ENCODE results near the gene GAB1.
A peak's percentile ranks its signal among the peaks of the same experiment; 100 is the strongest.

GAB1 gene

DNA sequence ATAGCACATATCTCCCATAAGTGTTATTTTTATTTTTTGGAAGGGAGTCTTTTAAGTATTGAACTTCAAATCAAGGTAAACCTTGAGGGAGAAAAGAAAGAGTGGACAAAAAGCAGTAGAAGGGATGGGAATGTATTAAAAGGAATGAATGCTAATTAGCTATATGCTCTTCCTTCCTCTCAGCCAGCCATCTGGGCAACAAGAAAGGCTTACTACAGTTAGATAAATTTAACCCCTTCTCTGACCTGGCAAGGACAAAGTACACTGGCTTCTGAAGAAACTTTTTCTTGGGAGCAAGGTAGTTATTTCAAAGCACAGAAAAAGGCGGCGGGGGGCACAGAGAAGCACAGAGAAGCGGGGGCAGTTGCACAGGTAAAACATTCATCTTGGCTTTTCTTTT, 54.6 kb downstream of the GAB1 start:
- DNase-seq = no peak

DNA sequence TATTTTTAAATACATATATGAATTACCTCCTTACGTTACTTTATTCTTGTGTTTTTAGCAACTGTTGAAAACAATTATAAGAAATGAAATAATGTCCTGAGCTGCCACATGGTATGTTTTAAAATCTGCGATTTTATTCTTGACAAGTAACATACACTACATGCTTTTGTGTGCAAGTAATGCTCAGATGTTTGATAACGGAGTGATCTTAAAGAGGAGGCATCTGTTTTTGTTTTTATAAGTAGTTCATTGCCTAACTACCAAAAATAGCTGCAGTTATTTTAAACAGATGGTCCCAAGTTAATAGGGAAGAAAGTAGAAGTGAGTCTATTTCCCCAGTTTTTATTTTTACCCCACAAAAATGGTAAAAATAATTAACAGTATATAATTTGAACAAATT, 55.2 kb downstream of the GAB1 start:
- no peak for DNase-seq

DNA sequence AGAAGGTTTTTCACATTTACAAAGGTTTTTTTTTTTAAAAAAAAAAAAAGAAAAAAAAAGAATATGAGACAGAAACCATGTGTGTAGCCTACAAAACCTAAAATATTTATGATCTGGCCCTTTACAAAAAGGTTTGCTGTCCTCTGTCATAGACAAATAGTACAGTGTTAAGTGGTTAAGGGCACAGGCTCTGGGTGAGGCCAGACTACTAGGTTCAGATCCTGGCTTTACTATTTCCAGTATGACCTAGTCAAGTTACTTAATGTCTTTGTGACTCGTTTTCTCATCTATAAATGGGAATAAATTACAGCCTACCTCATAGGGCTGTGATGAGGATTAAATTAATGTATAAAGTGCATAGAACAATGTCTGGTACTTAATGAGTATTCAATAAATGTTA, 56.5 kb downstream of the GAB1 start:
- no peak for DNase-seq

DNA sequence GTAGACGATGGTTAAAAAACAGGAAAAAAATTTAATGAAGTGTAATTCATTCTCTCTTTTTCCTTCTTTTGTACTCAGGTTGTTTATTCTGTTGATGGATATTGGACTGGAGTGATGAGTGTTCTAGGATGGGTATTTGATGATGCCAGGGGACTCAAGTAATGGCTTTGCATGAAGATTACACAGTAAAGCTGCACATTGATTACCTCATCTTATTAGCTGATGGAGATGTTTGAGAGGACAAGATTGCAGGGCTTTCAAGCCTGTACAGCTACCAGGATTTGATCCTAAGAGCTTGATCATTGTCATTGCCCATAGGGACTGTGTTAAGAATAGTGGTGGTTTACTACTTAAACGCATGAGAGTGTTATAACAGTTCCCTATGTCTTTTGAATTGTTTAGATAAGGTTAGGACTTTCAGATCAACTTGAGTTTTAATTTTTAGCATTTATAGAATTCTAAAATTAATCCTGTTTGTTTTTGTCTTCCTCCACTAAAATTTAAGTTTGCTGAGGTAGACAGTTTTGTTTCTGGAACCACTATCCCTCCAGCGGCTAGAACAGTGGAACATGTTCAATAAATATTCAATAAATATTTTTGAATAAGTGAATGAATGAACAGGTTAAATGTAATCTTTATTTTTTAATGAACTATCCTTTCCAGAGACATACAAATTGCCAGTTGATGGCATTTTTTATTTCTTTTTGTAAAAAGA, 58.2 kb downstream of the GAB1 start:
- no peak for DNase-seq

DNA sequence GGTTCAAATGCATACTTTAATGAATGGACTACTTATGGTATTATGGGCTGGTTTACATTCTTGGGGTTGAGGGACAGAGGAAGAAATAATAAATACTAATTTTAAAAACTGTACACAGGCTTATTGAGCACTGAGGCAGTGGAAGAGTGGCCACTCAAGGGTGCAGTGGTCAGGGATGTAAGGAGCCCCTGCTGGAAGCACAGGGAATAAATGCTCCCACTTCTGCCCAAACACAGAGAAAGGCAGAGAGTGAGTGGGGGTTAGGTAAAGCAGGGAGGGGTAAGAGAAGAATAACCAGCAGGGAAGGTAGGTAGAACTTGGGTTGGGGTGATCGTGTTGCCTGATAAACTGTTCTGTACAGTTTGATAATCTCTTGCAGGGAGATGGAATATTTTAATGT, 60.0 kb downstream of the GAB1 start:
- no peak for DNase-seq

DNA sequence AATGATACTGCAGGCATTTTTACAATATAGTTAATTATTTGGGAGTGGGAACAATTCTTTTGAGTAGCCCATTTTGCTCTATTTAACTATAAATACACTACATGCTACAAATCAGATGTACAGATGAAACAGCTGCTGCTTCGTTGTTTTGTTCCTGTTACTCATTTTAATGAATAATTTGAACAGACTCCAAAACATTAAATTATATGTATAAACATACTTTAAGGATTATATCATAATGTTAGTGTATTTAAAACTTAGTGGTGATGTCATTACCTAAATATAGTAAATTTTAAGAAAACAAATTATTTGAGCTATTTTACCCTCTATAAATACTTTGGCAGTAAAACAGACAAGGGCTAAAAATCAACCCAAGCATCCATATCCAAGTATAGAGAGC, 60.7 kb downstream of the GAB1 start:
- DNase-seq = no peak

DNA sequence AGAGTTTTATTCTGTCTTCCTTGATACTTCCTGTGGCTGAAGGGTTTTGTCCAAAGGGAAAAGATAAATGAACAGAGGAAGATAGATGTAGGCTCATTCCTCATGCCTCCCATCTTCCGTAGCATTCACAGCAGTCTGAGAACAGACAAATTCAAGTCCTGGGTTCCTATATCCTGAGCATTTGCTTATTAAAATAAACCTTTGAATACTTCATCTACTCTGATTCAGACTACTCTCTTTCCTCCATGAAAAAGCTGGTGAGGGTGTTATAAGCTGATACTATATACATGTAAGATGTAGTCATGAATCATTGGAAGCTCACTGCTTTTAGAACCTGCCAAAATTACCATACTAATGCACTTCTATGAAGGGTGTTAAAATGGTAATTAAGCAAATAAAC, 61.2 kb downstream of the GAB1 start:
- no peak for DNase-seq

DNA sequence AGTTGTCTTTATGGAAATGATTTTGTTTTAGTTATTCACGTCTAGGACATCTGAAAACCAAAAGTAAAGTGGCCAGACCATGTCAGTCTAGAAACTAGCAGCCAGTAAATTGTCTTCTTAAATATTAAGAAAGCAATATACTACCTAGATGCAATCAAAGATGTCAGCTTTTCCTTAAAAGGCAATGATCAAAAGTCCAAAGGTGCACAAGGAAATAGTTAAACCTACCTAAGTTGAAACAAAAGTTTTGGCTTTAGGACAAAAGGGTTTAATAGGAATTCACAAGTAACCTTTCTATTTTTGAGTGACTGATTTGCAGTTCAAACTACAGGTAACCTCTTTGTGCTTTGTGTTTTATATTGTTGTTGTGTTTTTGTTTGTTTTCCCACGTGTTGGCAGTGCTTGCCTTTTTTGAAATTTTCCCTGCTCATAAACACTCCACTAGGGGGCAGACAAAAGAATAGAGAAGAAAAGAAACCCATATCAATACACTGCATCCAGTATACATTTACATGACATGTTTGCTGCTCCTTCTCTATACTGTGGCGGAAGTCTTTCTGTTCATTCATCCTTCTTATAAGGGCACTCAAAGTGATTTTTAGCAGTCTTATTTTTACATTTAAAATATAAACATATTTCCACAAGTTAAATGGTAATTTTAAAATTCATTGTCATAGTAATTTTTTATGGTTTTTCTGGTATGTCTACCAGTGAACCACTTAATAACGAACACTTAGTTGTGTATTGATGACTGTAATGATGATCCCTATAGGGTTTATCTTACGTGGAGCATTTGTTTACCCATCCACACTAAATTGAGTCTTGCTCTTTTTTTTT, 62.7 kb downstream of the GAB1 start:
- DNase-seq = no peak

DNA sequence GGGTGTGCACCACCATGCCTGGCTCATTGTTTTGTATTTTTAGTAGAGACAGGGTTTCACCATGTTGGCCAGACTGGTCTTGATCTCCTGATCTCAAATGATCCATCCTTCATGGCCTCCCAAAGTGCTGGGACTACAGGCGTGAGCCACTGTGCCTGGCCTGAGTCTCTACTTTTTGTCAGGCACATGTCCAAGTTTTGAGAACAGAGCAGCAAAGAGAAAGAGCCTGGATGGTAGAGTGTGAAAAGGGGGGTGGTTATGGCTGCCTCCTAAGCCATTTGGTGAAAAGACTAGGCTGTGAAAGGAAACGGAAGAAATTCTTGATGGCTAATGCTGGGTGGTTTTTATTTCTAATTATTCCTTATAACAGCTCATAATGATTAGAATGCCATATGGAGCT, 63.4 kb downstream of the GAB1 start:
- no peak for DNase-seq

DNA sequence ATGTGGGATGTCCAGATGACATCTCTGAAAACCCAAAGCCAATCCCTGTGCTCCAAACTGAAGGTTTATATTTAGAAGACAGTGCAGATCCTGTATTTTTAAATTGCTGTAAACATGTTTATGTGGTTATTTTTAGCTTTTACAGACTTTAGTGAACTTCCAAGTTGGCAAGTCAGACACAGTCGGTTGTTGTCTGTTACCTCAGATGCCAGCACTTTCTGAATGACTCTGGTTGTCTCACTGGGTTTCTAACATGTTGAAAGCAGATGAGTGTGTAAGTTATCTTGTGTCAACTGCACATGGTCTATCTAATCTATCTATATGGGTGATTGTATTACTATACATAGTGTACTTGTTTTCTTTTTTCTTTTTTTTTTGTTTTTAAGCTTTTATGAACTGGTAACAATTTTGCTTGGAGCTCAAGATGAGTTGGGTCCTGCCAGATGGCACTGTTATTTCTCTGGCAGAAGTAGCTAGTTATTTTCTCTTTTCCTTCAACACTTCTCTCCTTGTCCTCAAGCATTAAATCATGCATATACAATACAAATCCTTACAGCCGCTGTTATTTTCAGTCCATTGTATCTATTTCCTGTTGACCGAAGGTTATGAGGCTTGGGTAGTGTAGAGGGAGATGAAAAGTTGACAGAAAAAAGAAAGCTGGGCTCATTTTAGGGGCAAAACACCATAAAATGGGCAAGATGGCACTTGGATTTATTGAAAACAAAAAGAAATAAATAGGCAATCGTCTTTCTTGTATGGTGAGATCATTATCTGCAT, 66.3 kb downstream of the GAB1 start:
- DNase-seq = no peak

DNA sequence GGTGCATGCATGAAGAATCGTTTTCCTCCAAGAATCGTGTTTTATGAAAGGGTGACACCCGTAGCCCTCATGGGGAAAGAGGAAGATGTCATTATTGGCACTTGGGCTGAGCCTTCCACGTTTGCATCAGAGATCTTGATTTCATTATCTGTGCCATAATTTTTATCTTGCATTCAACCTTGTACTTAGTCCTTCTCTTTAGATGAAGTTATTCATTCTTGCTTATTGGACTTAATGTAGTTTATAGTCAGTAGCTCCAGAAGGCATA, 66.8 kb downstream of the GAB1 start:
- DNase-seq = no peak

DNA sequence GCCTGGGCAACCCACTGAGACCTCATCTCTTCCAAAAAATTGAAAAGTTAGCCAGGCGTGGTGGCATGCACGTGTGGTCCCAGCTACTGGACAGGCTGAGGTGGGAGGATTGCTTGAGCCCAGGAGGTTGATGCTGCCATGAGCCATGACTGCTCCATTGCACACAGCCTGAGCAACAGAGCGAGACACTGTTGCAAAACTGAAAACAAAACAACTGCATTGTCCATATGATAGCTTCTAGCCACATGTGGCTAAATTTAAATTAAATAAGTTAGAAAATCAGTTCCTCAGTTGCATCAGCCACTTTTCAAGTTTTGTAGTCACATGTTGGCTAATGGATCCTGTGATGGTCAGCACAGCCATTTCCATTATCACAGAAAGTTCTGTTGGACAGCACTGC, 67.9 kb downstream of the GAB1 start:
- no peak for DNase-seq

DNA sequence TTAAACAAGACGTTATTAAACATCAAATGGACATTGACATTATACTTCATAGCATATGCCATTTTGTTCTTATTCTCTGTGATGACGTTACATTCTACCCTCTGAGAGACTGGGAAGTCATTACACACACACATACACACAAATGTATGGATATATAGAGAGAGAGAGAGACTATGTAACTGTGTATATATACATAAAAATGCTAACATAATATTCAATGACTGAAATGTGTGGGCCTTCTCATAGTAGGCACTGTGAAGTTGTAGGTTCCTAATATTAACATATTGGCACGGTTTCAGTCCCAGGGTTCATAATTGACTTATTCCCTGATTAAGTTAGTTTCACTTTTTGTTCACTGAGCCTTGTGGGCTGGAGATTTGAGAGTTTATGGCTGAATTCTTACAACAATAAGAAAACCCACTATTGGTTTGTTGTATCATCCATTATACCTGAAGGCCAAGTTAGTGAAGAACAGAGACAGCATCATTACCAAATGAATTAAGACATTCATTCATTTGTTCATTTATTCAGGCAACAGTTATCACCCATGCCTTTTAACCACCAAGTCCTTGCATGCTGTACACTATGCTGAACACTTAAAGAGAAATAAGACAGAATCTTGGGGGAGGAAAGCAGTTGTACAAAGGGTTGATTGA, 68.5 kb downstream of the GAB1 start:
- no peak for DNase-seq

DNA sequence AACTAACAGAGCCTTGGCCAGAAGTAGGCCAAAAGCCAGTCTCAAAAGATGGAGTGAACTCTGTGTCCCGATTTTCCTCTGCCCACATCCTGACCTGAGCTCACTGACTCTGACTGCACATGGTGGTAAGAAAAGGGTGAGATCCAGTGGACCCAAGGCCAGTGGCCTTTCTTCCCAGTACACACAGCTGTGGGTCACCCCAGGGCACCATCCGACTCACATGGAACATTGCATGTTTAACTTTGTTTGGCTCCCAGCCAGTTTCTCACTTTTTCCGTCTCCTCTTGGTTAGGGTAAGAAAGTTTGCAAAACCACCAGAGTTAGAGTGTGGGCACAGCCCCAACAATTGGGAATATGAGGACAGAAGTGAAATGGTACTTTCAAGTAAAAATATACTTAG, 69.8 kb downstream of the GAB1 start:
- DNase-seq = no peak

DNA sequence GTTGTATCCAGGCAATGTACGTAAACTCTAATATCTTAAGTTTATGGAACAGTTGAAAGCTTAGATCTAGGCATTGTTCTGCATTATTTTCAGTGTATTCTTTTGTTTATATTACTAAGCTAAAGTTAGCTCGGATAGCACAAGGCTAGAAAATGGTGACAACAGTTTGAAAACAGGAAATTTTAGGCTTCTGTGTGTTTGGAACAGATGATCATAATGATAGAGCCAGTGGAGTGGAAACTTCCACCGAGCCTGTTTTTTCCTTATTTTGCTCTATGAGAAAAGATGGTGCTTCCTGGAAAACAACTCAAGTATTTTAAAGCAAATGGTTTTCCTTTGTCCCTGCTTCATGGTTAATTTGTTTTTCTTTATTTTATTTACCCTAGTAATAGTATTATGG, 70.8 kb downstream of the GAB1 start:
- no peak for DNase-seq

DNA sequence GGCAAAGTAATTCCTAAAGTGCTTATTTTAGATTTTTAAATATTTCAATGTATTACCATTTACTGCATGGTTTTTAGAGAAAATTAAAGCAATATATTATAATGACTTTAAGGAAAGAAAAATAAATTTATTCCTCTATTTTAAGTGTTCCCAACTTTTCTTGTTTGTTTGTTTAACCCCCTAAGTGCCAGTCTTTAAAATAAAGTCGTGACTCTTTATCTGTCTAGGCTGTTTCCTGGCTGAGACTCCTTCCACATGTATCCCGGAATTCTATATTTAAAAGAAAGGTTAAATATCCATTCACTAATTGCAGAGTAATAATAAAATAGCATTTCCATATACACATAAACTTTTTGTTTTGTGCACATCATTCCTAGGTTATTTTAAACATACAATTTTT, 71.2 kb downstream of the GAB1 start:
- no peak for DNase-seq

DNA sequence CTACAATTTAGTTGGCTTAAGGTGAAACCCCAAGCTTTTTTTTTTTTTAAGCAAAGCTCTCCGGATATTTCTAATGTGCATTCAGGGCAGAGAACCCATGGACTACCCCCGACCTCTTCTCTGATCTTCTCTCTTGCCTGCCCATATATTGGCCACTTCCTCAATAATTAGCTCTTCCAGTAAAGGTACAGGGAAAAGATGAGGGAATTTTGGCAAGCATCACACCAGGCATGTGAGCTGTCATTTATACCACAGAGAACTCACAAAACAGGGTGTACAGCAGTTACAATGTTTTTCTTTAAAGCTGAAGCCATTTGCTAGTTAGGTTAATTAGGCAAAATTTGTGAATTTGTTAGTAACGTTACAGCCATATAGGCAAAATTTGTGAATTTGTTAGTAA, 73.3 kb downstream of the GAB1 start:
- DNase-seq = no peak

DNA sequence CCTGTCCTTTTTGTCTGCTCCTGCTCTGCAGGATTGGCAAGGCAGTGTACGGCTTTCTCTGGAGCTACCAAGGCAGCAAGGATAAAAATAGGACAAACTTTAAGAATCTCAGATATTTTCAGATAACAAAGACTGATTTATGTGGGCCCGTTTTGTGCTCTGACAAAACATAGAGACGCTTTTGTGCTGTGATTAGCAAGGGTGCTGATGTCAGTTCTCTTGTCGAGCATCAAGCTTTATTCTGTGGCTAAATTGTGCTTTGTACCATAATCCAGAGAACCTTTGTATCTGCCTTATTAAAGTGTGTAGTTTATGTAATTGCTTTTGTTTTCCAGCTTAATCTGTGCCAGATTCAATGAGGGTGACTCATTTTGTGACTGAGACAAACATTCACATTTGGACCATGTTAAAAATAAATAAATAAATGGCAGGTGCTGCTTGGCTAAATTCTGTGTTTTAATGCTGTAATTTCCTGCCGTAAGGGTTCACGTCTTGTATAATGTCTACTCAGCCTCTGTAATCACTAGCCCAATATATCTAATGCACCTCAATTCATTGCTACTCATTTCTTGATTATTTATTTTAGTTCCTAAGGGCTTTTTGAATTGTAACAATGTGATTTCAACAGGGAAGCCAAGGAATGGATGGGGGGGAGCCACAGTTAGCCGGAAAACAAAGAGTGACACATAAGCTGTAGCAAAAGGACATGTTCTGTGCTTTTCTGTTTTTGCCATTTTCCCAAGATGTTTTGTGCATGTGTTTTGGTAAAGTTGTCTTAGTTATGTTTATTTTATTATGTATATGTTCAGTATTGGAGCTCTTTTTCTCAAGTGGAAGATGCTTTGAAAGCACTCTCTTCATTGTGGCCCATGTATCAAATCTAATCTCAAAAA, 75.1 kb downstream of the GAB1 start:
- peak; percentile 76 for DNase-seq

DNA sequence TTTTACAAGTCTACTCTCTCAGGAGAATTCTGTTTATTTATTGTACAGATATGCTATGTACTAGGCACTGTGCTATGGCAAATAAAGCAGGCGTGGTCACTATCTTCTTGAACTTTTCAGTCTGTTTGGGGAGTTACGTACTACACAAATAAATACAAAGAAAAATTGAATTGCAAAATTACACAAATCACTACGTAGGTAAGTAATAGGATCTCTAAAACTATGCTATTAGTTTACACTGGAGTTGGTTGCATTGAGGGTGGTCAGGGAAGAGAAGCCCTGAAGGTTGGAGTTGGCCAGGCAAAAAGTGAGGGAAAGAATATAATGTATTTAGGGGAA, 75.7 kb downstream of the GAB1 start:
- DNase-seq = no peak

DNA sequence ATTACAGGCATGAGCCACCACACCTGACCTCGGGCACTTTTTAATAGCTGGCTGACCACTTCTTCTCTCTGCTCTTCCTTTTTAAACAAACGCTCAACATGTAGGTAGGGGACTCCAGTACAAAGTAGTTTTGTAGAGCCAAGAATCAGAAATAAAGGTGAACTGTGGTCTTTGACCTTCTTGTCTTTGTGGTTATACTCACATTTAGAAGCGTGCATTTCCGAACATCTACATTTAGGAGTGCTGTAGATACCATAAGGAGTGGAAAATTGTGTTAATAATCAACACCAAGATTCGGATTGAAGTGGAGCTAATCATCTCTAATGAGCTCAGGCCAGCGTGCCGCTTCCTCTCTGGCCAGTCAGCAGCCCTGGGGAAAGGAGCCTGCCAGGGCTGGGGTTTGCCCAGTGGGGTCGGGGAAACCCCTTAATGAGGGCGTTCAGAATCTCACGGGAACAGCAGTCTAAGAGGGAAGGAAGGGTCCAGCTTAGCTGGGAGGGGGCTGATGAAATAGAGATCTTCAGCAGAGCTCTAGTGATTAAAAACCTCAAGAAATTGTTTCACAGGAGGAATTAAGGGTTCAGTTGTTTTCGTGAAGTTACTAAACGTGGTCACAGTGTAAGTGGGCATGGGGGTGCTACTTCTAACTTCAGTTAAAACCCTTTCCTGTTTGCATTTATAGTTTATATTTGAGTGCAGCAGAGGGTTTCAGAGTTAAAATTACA, 81.2 kb downstream of the GAB1 start:
- DNase-seq = no peak

DNA sequence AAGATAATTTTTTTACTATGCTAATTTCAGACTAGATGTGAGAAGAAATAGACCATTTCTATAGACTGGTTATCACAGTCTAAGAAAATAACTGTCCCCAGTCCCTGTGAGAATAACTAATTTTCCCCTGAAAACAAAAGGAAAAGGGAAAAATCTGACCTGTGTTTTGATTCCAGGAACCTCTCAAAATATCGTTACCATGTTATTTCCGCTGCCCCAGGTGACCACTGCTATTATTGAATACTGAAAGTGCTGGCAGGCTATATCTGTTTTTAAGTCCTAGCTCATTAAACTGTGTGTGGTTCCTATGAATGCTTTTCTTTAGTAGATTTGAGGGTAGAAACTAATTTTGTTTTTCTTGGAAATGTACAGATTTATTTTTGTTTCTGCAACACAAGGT, 83.6 kb downstream of the GAB1 start:
- DNase-seq = no peak

DNA sequence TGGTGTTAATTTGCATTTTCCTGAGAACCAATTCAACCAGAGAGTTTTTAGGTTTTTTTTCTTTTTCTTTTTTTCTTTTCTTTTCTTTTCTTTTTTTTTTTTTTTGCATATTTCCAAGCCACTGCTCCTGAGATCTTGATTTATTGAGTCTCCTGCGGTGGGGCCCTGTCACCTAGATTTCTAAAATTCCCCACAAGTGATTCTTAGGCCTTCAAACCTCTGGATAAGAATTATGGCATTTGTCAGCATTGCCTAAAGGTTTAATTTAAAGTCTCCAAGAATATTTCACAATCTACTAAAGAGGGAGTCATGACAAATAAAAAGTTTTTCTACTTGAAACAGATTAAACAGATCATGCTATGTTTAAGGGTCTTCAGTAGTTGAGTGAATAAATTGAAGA, 84.9 kb downstream of the GAB1 start:
- DNase-seq = no peak

Measured in NCI-H774 (cell line).